ENCODE results near the gene HIRA.

HIRA gene

GRCh38 chr22:19307872-19308271 is 123.7 kb downstream of the HIRA start:
- TF ChIP-seq RAD21 (IDR thresholded peaks at IDR 0.05; ENCODE audit: low read depth) (no peak), USF1 (IDR thresholded peaks at IDR 0.05) (no peak), FOXM1 (IDR thresholded peaks at IDR 0.05; ENCODE audit: borderline replicate concordance, low read depth) (no peak), EP300 (IDR thresholded peaks at IDR 0.05; ENCODE audit: borderline replicate concordance) (no peak), CEBPB (IDR thresholded peaks at IDR 0.05) (no peak), ZBTB7A (IDR thresholded peaks at IDR 0.05; ENCODE audit: low read depth) (no peak), MAX (IDR thresholded peaks at IDR 0.05) (no peak), TAF1 (IDR thresholded peaks at IDR 0.05; ENCODE audit: low read depth) (no peak), YY1 (IDR thresholded peaks at IDR 0.05; ENCODE audit: low read depth) (no peak), TEAD4 (IDR thresholded peaks at IDR 0.05) (no peak)

- TF ChIP-seq MAX (IDR thresholded peaks at IDR 0.05) (no peak), YY1 (IDR thresholded peaks at IDR 0.05; ENCODE audit: low read depth) (no peak), REST (IDR thresholded peaks at IDR 0.05; ENCODE audit: low read depth) (no peak), RAD21 (IDR thresholded peaks at IDR 0.05; ENCODE audit: low read depth) (no peak), TCF12 (IDR thresholded peaks at IDR 0.05; ENCODE audit: low read depth) (no peak), USF1 (IDR thresholded peaks at IDR 0.05) (no peak), TEAD4 (IDR thresholded peaks at IDR 0.05) (no peak), NFIC (IDR thresholded peaks at IDR 0.05) (no peak)
Measured at GRCh38 chr22:19304547-19304946, 127.0 kb downstream of the HIRA start.

- TF ChIP-seq ZBTB7A (IDR thresholded peaks at IDR 0.05; ENCODE audit: low read depth) (no peak), YY1 (IDR thresholded peaks at IDR 0.05; ENCODE audit: low read depth) (no peak), RAD21 (IDR thresholded peaks at IDR 0.05; ENCODE audit: low read depth) (no peak), USF1 (IDR thresholded peaks at IDR 0.05) (no peak), MAX (IDR thresholded peaks at IDR 0.05) (no peak), EP300 (IDR thresholded peaks at IDR 0.05; ENCODE audit: borderline replicate concordance) (no peak), TAF1 (IDR thresholded peaks at IDR 0.05; ENCODE audit: low read depth) (no peak), TEAD4 (IDR thresholded peaks at IDR 0.05) (no peak), FOXM1 (IDR thresholded peaks at IDR 0.05; ENCODE audit: borderline replicate concordance, low read depth) (no peak), EGR1 (IDR thresholded peaks at IDR 0.05) (no peak), CEBPB (IDR thresholded peaks at IDR 0.05) (no peak), NFIC (IDR thresholded peaks at IDR 0.05) (no peak), CREB1 (IDR thresholded peaks at IDR 0.05; ENCODE audit: low read depth) (no peak), TCF12 (IDR thresholded peaks at IDR 0.05; ENCODE audit: low read depth) (no peak), REST (IDR thresholded peaks at IDR 0.05; ENCODE audit: low read depth) (no peak)
Measured at GRCh38 chr22:19303785-19304184, 127.7 kb downstream of the HIRA start.

GRCh38 chr22:19295733-19296132 is 135.8 kb downstream of the HIRA start:
- TF ChIP-seq USF1 (IDR thresholded peaks at IDR 0.05) = no peak
- no peak for TF ChIP-seq FOXM1 (IDR thresholded peaks at IDR 0.05; ENCODE audit: borderline replicate concordance, low read depth)
- no peak for TF ChIP-seq ZBTB7A (IDR thresholded peaks at IDR 0.05; ENCODE audit: low read depth)
- no peak for TF ChIP-seq RAD21 (IDR thresholded peaks at IDR 0.05; ENCODE audit: low read depth)

GRCh38 chr22:19292458-19293230 is 138.9 kb downstream of the HIRA start:
- TF ChIP-seq CEBPB (IDR thresholded peaks at IDR 0.05) = no peak

All from Ishikawa (cell line).